ENCODE measurements around the gene MCM9. TPM values are rescaled to one million over a fixed set of nuclear protein-coding genes. Genes with fewer than 3 reads are reported as not detected.

The MCM9 gene
- total and polyA plus RNA-seq, 2 of the 13 experiments (the other 11 are each of a cell fraction or from before 2014, with no cell fraction given), result 3.8 to 17.2 TPM

GRCh38 chr6:118959903-118960302 is 24.9 kb upstream of the MCM9 start:
- ATAC-seq, result no peak
- Histone ChIP-seq H3K4me2 (ENCODE audit: low read depth, low read length) (no peak overlapping the region), H3K36me3 (replicated peaks in 1 of 2; ENCODE audit: control insufficient read depth in 1 of 2, insufficient read depth in 2 of 2, low read length in 2 of 2) (no peaks in the 10 kb centered on the region), H4K20me1 (ENCODE audit: insufficient read depth, low read length) (no peaks in the 10 kb centered on the region), H3K4me3 (replicated peaks in 1 of 3; ENCODE audit: insufficient read depth in 1 of 3, low read depth in 2 of 3, low read length in 3 of 3) (no peak overlapping the region), H3K9ac (ENCODE audit: insufficient read depth, low read depth, low read length) (no peak overlapping the region), H3K27ac (ENCODE audit: extremely low read length, insufficient read depth, low read length) (no peak overlapping the region), H3K27me3 (ENCODE audit: control insufficient read depth in 1 of 2, insufficient read depth in 2 of 2, low read length in 2 of 2) (no peaks in the 10 kb centered on the region), H3K4me1 (ENCODE audit: insufficient read depth, low read length) (no peaks in the 10 kb centered on the region), H3K79me2 (ENCODE audit: insufficient read depth, low read length) (no peaks in the 10 kb centered on the region), H3K9me3 (ENCODE audit: low read length) (no peaks in the 10 kb centered on the region), H2AFZ (ENCODE audit: low read length) (no peak overlapping the region)
- intact Hi-C loops (cut with micrococcal nuclease; ENCODE audit: unreplicated experiment), result no loop called here
- CTCF ChIA-PET (ENCODE audit: low intra/inter-chr PET ratio, low total read pairs), result no interaction called here
- no peak for FAIRE-seq
- in situ Hi-C loops (cut with HindIII; ENCODE audit: extremely low pct_ligation_motif_present, low pct_unique_long_range_greater_than_20kb), result no loop called here
- no peak for DNase-seq (ENCODE audit: low spot score)
- no TSS peak for BruUV-seq (replicated peaks)
- TF ChIP-seq, protein P1, sequence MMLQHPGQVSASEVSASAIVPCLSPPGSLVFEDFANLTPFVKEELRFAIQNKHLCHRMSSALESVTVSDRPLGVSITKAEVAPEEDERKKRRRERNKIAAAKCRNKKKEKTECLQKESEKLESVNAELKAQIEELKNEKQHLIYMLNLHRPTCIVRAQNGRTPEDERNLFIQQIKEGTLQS (CRISPR knock-in tag; IDR thresholded peaks at IDR 0.05), result no peak
- TF ChIP-seq STAT5B (CRISPR knock-in tag; IDR thresholded peaks at IDR 0.05), result no peak
- no peak for TF ChIP-seq EED (CRISPR knock-in tag; IDR thresholded peaks at IDR 0.05)
- no peak for TF ChIP-seq ZNF33A (CRISPR knock-in tag; IDR thresholded peaks at IDR 0.05; ENCODE audit: borderline replicate concordance)
- TF ChIP-seq ZNF567 (CRISPR knock-in tag; IDR thresholded peaks at IDR 0.05; ENCODE audit: borderline replicate concordance), result no peak
- TF ChIP-seq NCOA1 (CRISPR knock-in tag; IDR thresholded peaks at IDR 0.05), result no peak
- TF ChIP-seq WIZ (CRISPR knock-in tag; IDR thresholded peaks at IDR 0.05), result no peak
- TF ChIP-seq CREB3 (CRISPR knock-in tag; IDR thresholded peaks at IDR 0.05), result no peak
- no peak for TF ChIP-seq TFDP2 (CRISPR knock-in tag; IDR thresholded peaks at IDR 0.05)
- TF ChIP-seq ZHX2 (IDR thresholded peaks at IDR 0.05; ENCODE audit: low read depth), result no peak
- no peak for TF ChIP-seq ZHX2 (CRISPR knock-in tag; IDR thresholded peaks at IDR 0.05; ENCODE audit: borderline replicate concordance)
- 91% methylated on average over 4 of the region's 4 CpGs for WGBS (ENCODE audit: low lambda C conversion rate)
- POLR2A ChIA-PET, result no interaction called here
